Cardiac fibroblast (primary cell): Measurements from ENCODE around the gene GATA2.
A peak's percentile ranks its signal among the peaks of the same experiment; 100 is the strongest.

Source experiments
- DNase-seq, 2 donors: peaks; one replicate each; pipeline versions ENCODE4 v3.0.0 to v3.0.0-alpha.2; 2010; ENCODE audit warnings: low read depth in 2 of 2
- H3K4me3 ChIP-seq, 2 donors: replicated peaks in 1 of 2; 1 replicate in 1 of 2; 2 replicates in 1 of 2; pipeline ENCODE4 v1.5.1; 2011; ENCODE audit warnings: low read depth in 2 of 2, low read length in 2 of 2, mild to moderate bottlenecking in 2 of 2, moderate library complexity in 1 of 2
- TF ChIP-seq, protein P1 (sequence below): IDR thresholded peaks from one replicate; pipeline ENCODE4 v1.5.1; 2011; ENCODE audit warnings: low read depth, mild to moderate bottlenecking, low read length, inconsistent platforms

GATA2 gene

DNA sequence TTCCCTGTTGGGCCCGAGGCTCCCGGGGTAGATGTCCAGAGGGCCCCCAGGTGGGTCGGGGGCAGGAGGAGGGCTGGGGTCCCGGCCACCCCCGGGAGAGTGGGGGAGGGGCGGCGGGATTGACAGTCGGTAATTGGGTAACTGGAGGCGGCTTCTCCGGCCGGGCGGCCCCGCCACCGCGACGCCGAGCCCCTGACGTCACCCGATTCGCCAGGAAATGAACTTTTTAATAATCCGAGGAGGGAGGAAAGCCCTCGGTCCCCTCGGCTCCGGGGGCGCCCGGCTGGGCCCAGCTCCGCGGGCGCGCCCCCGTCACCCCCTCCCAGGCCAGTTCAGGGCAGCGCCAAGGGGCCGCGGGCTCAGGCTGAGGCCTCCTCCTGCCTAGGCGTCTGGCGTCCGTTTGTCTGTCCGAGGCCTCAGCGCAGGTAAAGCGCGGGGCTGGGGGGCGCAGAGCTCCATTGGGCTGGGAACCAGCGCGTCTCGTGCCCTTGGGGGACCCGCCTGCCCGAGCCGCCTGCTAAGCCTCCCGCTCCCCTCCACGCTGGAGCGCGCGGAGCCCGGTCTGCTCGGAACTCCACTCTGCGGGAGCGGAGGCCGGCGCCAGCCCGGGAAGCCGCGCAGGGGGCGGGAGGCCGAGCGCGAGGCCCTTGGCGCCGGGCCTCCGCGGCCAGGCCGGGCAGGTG, 3.9 kb downstream of the GATA2 start:
- DNase-seq: peak; percentile 52 to 60
- TF ChIP-seq, protein P1, sequence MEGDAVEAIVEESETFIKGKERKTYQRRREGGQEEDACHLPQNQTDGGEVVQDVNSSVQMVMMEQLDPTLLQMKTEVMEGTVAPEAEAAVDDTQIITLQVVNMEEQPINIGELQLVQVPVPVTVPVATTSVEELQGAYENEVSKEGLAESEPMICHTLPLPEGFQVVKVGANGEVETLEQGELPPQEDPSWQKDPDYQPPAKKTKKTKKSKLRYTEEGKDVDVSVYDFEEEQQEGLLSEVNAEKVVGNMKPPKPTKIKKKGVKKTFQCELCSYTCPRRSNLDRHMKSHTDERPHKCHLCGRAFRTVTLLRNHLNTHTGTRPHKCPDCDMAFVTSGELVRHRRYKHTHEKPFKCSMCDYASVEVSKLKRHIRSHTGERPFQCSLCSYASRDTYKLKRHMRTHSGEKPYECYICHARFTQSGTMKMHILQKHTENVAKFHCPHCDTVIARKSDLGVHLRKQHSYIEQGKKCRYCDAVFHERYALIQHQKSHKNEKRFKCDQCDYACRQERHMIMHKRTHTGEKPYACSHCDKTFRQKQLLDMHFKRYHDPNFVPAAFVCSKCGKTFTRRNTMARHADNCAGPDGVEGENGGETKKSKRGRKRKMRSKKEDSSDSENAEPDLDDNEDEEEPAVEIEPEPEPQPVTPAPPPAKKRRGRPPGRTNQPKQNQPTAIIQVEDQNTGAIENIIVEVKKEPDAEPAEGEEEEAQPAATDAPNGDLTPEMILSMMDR: no peak
- H3K4me3 ChIP-seq: peak overlapping the region; percentile 46 to 56

DNA sequence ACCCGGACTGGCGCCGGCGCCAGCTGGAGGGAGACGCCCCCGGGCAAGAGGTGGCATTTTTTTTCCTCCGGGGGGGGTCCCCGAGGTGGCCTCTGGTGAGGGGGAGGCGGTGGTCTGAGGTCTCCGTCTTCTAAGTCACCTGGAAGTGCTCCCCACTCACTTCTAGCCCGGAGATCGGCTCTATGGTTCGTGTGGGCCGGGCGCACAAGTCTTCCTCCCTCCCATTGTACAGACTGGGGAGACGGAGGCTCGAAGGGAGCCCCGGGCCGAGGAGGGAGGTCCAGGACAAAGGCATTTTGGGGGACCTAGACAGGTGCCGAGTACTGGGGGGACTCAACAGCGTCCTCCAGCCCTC, 4.4 kb downstream of the GATA2 start:
- no peak for DNase-seq
- TF ChIP-seq, protein P1: no peak
- H3K4me3 ChIP-seq: peak overlapping the region; percentile 46 to 71

DNA sequence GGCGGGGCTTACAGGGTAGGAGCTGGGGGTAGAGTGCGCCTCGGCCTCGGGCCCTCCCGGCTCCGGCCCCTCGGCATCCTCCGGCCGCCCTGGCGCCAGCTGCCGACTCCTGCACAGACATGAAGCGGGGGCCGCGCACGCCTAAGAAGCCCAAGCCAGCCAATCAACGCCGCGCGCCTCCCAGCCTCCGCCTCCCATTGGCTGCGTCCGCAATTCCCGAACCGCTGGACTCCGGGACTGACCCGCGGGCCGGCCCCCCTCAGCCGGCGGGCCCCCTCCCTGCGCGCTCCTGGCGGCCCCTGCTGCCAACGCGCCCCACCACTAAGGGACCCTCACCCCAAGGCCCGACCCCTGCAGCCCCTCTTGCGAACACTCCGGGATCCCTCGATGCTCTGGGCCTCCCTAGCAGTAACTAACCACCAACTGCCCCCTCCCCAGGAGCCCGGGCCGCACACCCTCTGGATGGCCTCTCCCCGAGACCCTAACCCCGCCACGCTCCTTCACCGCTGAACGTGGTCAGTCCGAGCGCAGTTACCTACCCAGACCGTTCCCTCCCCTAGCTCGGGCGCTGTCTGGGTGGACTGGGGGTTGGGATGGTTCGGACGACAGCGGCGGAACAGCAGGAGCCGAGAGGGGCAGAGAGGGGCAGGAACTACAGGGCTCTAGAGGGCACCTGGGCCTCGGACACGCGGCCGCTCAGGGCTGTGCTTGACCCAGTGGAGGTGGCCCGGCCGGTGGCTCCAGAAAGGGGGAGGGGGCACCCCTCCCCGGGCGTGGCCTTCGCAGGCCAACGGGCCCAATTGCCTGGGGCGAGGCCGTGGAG, 5.0 kb downstream of the GATA2 start:
- DNase-seq: peak; percentile 92 to 93
- TF ChIP-seq, protein P1: no peak
- H3K4me3 ChIP-seq: peak overlapping the region; percentile 71 to 88

DNA sequence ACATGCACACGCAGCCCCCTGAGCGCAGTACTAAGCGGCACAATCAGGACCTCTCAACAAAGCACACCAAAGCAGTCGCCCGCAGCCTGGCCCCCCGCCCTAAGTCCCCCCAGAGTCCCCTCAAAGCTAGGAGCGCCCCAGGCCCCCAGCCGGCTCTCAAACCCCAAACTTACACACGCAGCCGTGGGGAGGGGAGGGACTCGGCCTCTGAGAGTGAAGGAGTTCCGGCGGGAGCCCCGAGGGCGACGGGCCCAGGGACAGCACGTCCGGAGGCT, 5.5 kb downstream of the GATA2 start:
- DNase-seq: no peak

DNA sequence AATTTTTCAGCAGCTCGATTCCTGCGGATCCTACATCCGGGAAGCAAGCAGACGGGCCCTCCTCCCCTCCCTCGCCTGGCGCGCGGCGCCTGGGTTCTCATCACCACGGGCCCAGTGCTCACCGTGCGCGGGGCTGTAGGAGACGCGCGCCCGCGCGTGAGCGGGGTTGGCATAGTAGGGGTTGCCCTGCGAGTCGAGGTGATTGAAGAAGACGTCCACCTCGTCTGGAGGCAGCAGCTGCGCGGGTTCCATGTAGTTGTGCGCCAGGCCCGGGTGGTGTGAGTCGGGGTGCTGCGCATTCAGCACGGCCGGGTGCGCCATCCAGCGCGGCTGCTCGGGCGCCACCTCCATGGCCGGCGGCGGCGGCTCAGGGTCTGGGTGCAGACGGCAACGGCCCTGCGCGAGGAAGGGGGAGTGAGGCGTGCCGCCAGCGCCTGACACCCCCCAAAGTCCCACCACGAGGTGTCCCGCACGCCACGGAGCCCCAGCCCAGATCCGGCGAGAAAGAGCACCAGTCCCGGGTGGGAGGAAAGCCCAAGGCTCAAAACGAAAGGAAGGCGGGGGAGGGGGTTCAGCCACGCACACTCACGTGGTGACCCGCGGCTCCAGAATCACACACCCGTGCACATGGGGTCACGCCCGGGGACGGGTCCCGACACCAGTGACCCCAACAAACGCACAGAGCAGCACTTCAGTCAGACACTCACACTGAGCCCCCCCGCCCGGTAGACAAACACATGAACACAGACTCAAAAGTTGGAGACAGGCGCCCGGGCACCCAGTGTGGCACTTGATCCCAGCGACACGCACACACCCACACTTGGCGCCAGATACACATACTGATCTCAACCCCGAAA, 6.1 kb downstream of the GATA2 start:
- peak overlapping the region; percentile 71 to 88 for H3K4me3 ChIP-seq
- peak in 1 of 2 donors; percentile 60 for DNase-seq
- TF ChIP-seq, protein P1: no peak

More for the DNA sequence above, 5.5 kb downstream of the GATA2 start:
- H3K4me3 ChIP-seq: peak overlapping the region; percentile 71 to 88
- TF ChIP-seq, protein P1: no peak

DNA sequence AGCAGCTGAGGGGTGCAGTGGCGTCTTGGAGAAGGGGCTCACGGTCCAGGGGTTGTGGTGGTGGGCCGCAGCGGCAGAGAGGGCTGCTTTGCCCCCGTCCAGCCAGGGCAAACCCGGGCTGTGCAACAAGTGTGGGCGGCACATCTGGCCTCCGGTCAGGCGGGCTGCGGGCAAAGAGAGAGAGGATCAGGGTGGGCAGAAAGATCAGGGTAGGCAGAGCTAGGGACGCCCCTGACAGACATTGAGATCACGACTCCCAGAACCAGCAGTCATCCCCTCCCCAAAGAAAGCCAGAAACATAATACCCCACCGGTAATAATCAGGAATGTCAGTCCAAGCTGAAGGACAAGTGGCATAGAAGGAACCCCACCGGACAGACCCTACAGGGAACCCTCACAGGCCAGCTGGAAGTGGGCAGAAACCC, 6.8 kb downstream of the GATA2 start:
- no peak for DNase-seq
- peak overlapping the region; percentile 71 to 88 for H3K4me3 ChIP-seq
- TF ChIP-seq, protein P1: no peak
